ENCODE measurements around the gene WNT3A. TPM values are rescaled to one million over a fixed set of nuclear protein-coding genes. Genes with fewer than 3 reads are reported as not detected.

The WNT3A gene
- total RNA-seq, 2 donors from 2014 or later: not detected

- Mint-ChIP-seq H3K4me1 (peaks cover 10% of the 10 kb centered on the region), H3K9me3 (no peaks in the 10 kb centered on the region), H3K27ac (no peak overlapping the region), H3K4me3 (peak overlapping the region; percentile 70), H3K27me3 (peaks cover 11% of the 10 kb centered on the region), H3K36me3 (ENCODE audit: low read depth) (no peaks in the 10 kb centered on the region)
- ATAC-seq (replicated peaks): peak; percentile 86
Observed at GRCh38 chr1:228059634-228060457, 53.0 kb downstream of the WNT3A start.

- no peaks in the 10 kb centered on the region for H3K36me3 Mint-ChIP-seq (ENCODE audit: low read depth)
- peaks cover 10% of the 10 kb centered on the region for H3K4me1 Mint-ChIP-seq
- H3K27ac Mint-ChIP-seq: no peak overlapping the region
- H3K9me3 Mint-ChIP-seq: no peaks in the 10 kb centered on the region
- ATAC-seq (replicated peaks): no peak
- peak overlapping the region; percentile 70 for H3K4me3 Mint-ChIP-seq
- H3K27me3 Mint-ChIP-seq: peaks cover 11% of the 10 kb centered on the region
Observed at GRCh38 chr1:228060458-228061190, 53.8 kb downstream of the WNT3A start.

- H3K9me3 Mint-ChIP-seq: no peaks in the 10 kb centered on the region
- H3K4me3 Mint-ChIP-seq: peak overlapping the region; percentile 70
- H3K36me3 Mint-ChIP-seq (ENCODE audit: low read depth): no peaks in the 10 kb centered on the region
Observed at GRCh38 chr1:228061411-228062084, 54.8 kb downstream of the WNT3A start.

GRCh38 chr1:228062085-228062791 is 55.4 kb downstream of the WNT3A start:
- Mint-ChIP-seq H3K4me1 (peaks cover 10% of the 10 kb centered on the region), H3K9me3 (no peaks in the 10 kb centered on the region), H3K27me3 (peaks cover 14% of the 10 kb centered on the region), H3K27ac (no peak overlapping the region), H3K4me3 (no peak overlapping the region), H3K36me3 (ENCODE audit: low read depth) (no peaks in the 10 kb centered on the region)
- ATAC-seq (replicated peaks): no peak

More at GRCh38 chr1:228061411-228062084, 54.8 kb downstream of the WNT3A start:
- ATAC-seq (replicated peaks): no peak
- H3K4me1 Mint-ChIP-seq: peaks cover 10% of the 10 kb centered on the region
- peaks cover 11% of the 10 kb centered on the region for H3K27me3 Mint-ChIP-seq
- no peak overlapping the region for H3K27ac Mint-ChIP-seq

GRCh38 chr1:228062812-228063211 is 56.0 kb downstream of the WNT3A start:
- H3K4me3 Mint-ChIP-seq: no peak overlapping the region
- H3K36me3 Mint-ChIP-seq (ENCODE audit: low read depth): no peaks in the 10 kb centered on the region
- no peak for ATAC-seq (replicated peaks)
- H3K27ac Mint-ChIP-seq: no peak overlapping the region
- no peaks in the 10 kb centered on the region for H3K9me3 Mint-ChIP-seq
- H3K27me3 Mint-ChIP-seq: peaks cover 14% of the 10 kb centered on the region
- H3K4me1 Mint-ChIP-seq: peaks cover 10% of the 10 kb centered on the region

- H3K9me3 Mint-ChIP-seq: no peaks in the 10 kb centered on the region
- no peak overlapping the region for H3K4me3 Mint-ChIP-seq
- H3K27me3 Mint-ChIP-seq: peaks cover 9% of the 10 kb centered on the region
- H3K27ac Mint-ChIP-seq: no peak overlapping the region
- no peaks in the 10 kb centered on the region for H3K36me3 Mint-ChIP-seq (ENCODE audit: low read depth)
- no peak for ATAC-seq (replicated peaks)
- peaks cover 5% of the 10 kb centered on the region for H3K4me1 Mint-ChIP-seq
Observed at GRCh38 chr1:228063251-228064191, 56.7 kb downstream of the WNT3A start.

GRCh38 chr1:228064296-228064695 is 57.5 kb downstream of the WNT3A start:
- Mint-ChIP-seq H3K4me1 (peaks cover 5% of the 10 kb centered on the region), H3K9me3 (no peaks in the 10 kb centered on the region), H3K36me3 (ENCODE audit: low read depth) (no peaks in the 10 kb centered on the region), H3K27ac (no peak overlapping the region), H3K27me3 (peaks cover 9% of the 10 kb centered on the region), H3K4me3 (no peak overlapping the region)
- no peak for ATAC-seq (replicated peaks)

GRCh38 chr1:228064741-228065542 is 58.1 kb downstream of the WNT3A start:
- no peaks in the 10 kb centered on the region for H3K9me3 Mint-ChIP-seq
- no peaks in the 10 kb centered on the region for H3K36me3 Mint-ChIP-seq (ENCODE audit: low read depth)
- no peak overlapping the region for H3K4me3 Mint-ChIP-seq
- H3K27me3 Mint-ChIP-seq: peaks cover 9% of the 10 kb centered on the region
- no peak overlapping the region for H3K27ac Mint-ChIP-seq
- peaks cover 5% of the 10 kb centered on the region for H3K4me1 Mint-ChIP-seq
- no peak for ATAC-seq (replicated peaks)

- Mint-ChIP-seq H3K27ac (no peak overlapping the region), H3K27me3 (peaks cover 9% of the 10 kb centered on the region), H3K4me1 (peaks cover 5% of the 10 kb centered on the region), H3K36me3 (ENCODE audit: low read depth) (no peaks in the 10 kb centered on the region), H3K9me3 (no peaks in the 10 kb centered on the region), H3K4me3 (no peak overlapping the region)
- no peak for ATAC-seq (replicated peaks)
Observed at GRCh38 chr1:228065543-228066347, 58.9 kb downstream of the WNT3A start.

GRCh38 chr1:228066416-228066815 is 59.6 kb downstream of the WNT3A start:
- H3K27ac Mint-ChIP-seq: no peak overlapping the region
- H3K27me3 Mint-ChIP-seq: peaks cover 3% of the 10 kb centered on the region
- no peaks in the 10 kb centered on the region for H3K9me3 Mint-ChIP-seq
- H3K4me1 Mint-ChIP-seq: no peaks in the 10 kb centered on the region
- no peak for ATAC-seq (replicated peaks)
- H3K4me3 Mint-ChIP-seq: no peak overlapping the region
- H3K36me3 Mint-ChIP-seq (ENCODE audit: low read depth): no peaks in the 10 kb centered on the region

- no peak overlapping the region for H3K27ac Mint-ChIP-seq
- H3K36me3 Mint-ChIP-seq (ENCODE audit: low read depth): no peaks in the 10 kb centered on the region
- H3K9me3 Mint-ChIP-seq: no peaks in the 10 kb centered on the region
- no peaks in the 10 kb centered on the region for H3K4me1 Mint-ChIP-seq
- no peak for ATAC-seq (replicated peaks)
- peaks cover 3% of the 10 kb centered on the region for H3K27me3 Mint-ChIP-seq
- H3K4me3 Mint-ChIP-seq: no peak overlapping the region
Observed at GRCh38 chr1:228066891-228067654, 60.3 kb downstream of the WNT3A start.

- Mint-ChIP-seq H3K27me3 (peaks cover 3% of the 10 kb centered on the region), H3K4me3 (no peak overlapping the region), H3K36me3 (ENCODE audit: low read depth) (no peaks in the 10 kb centered on the region), H3K9me3 (no peaks in the 10 kb centered on the region), H3K27ac (no peak overlapping the region), H3K4me1 (no peaks in the 10 kb centered on the region)
- ATAC-seq (replicated peaks): no peak
Observed at GRCh38 chr1:228068359-228068758, 61.6 kb downstream of the WNT3A start.

All from activated T-helper 17 cell treated with anti-CD3 and anti-CD28 coated beads, Interleukin-2, amount 50 U/mL, for 72 hours (primary cell).